NCI-H2227 (cell line): ENCODE data around the gene ZPBP2.
"Not testable (repeated sequence)": the region's sequence is repeated elsewhere in the genome, so short reads cannot be mapped to it uniquely, and the experiment has no call there.

ENCODE experiments used
- DNase-seq: peaks from one replicate; lab custom pipeline; 2025; ENCODE audit not compliant: unreplicated experiment; lab: John Stamatoyannopoulos, UW

ZPBP2 gene

GRCh38 chr17:39867880-39868553 is at the start of gene ZPBP2:
TSS of gene ZPBP2 (plus strand) at chr17:39868202. CDS start at chr17:39868355, 153 bp downstream.
- no peak for DNase-seq

GRCh38 chr17:39818358-39819000 is 49.5 kb upstream of the ZPBP2 start:
- no peak for DNase-seq

GRCh38 chr17:39820541-39820940 is 47.5 kb upstream of the ZPBP2 start:
- no peak for DNase-seq

- no peak for DNase-seq
Measured at GRCh38 chr17:39820987-39821386, 47.0 kb upstream of the ZPBP2 start.

- no peak for DNase-seq
Measured at GRCh38 chr17:39822051-39822451, 46.0 kb upstream of the ZPBP2 start.

GRCh38 chr17:39823407-39824054 is 44.5 kb upstream of the ZPBP2 start:
- no peak for DNase-seq

GRCh38 chr17:39826334-39826733 is 41.7 kb upstream of the ZPBP2 start:
- no peak for DNase-seq

- DNase-seq = no peak
Measured at GRCh38 chr17:39828443-39828842, 39.6 kb upstream of the ZPBP2 start.

- no peak for DNase-seq
Measured at GRCh38 chr17:39831588-39831987, 36.4 kb upstream of the ZPBP2 start.

GRCh38 chr17:39834017-39834416 is 34.0 kb upstream of the ZPBP2 start:
- no peak for DNase-seq

GRCh38 chr17:39835038-39835786 is 32.8 kb upstream of the ZPBP2 start:
- DNase-seq = no peak

GRCh38 chr17:39836117-39836516 is 31.9 kb upstream of the ZPBP2 start:
- DNase-seq = no peak

- DNase-seq = no peak
Measured at GRCh38 chr17:39838057-39838456, 29.9 kb upstream of the ZPBP2 start.

GRCh38 chr17:39838784-39839183 is 29.2 kb upstream of the ZPBP2 start:
- DNase-seq = no peak

GRCh38 chr17:39841134-39841683 is 26.8 kb upstream of the ZPBP2 start:
- no peak for DNase-seq

- DNase-seq = no peak
Measured at GRCh38 chr17:39845052-39845846, 22.8 kb upstream of the ZPBP2 start.

- DNase-seq = no peak
Measured at GRCh38 chr17:39846205-39846604, 21.8 kb upstream of the ZPBP2 start.

GRCh38 chr17:39848600-39848999 is 19.4 kb upstream of the ZPBP2 start:
- no peak for DNase-seq

- DNase-seq = not testable (repeated sequence)
Measured at GRCh38 chr17:39850186-39850585, 17.8 kb upstream of the ZPBP2 start.

- no peak for DNase-seq
Measured at GRCh38 chr17:39852239-39852638, 15.8 kb upstream of the ZPBP2 start.
